ENCODE data around the gene CCDC126. TPM values are rescaled to one million over a fixed set of nuclear protein-coding genes. Genes with fewer than 3 reads are reported as not detected.
"Not testable (repeated sequence)": the region's sequence is repeated elsewhere in the genome, so short reads cannot be mapped to it uniquely, and the experiment has no call there.

CCDC126 gene
- total RNA-seq, 4 donors from 2014 or later, result 12.3 to 25.3 (median 15.8) TPM

- peak; percentile 41 to 89 for DNase-seq (ENCODE audit: low spot score in 2 of 2)
- intact Hi-C loops (cut with DNase I; ENCODE audit: low total_unique reads), result no loop called here
- peak overlapping the region; percentile 50 for H3K4me3 ChIP-seq (ENCODE audit: low read depth, poor library complexity, severe bottlenecking)
- WGBS, 2 donors, result 6 to 7% methylated on average over 26 to 39 of the region's 42 CpGs
- TF ChIP-seq CTCF (IDR thresholded peaks at IDR 0.05) (no peak), POLR2A (IDR thresholded peaks at IDR 0.05) (no peak)
Measured at GRCh38 chr7:23680414-23681405, 83.5 kb downstream of the CCDC126 start.

- DNase-seq (ENCODE audit: low spot score in 2 of 2); H3K4me3 ChIP-seq (ENCODE audit: low read depth, poor library complexity, severe bottlenecking); intact Hi-C loops (cut with DNase I; ENCODE audit: low total_unique reads): not testable (repeated sequence)
- 76 to 79% methylated on average over 6 of the region's 6 CpGs for WGBS, 2 donors
Measured at GRCh38 chr7:23684041-23684440, 86.9 kb downstream of the CCDC126 start.

GRCh38 chr7:23685731-23686130 is 88.5 kb downstream of the CCDC126 start:
- intact Hi-C loops (cut with DNase I; ENCODE audit: low total_unique reads), result no loop called here
- WGBS, 2 donors, result 29 to 46% methylated on average over 3 of the region's 3 CpGs

GRCh38 chr7:23687011-23687410 is 89.8 kb downstream of the CCDC126 start:
- no peak for TF ChIP-seq POLR2A (IDR thresholded peaks at IDR 0.05)
- no peak for TF ChIP-seq CTCF (IDR thresholded peaks at IDR 0.05)
- DNase-seq (ENCODE audit: low spot score in 2 of 2), result no peak
- no peak overlapping the region for H3K4me3 ChIP-seq (ENCODE audit: low read depth, poor library complexity, severe bottlenecking)
- intact Hi-C loops (cut with DNase I; ENCODE audit: low total_unique reads), result no loop called here
- 66 to 78% methylated on average over 2 of the region's 2 CpGs for WGBS, 2 donors

More at GRCh38 chr7:23685731-23686130, 88.5 kb downstream of the CCDC126 start:
- TF ChIP-seq CTCF (IDR thresholded peaks at IDR 0.05) (no peak), POLR2A (IDR thresholded peaks at IDR 0.05) (no peak)
- no peak for DNase-seq (ENCODE audit: low spot score in 2 of 2)
- H3K4me3 ChIP-seq (ENCODE audit: low read depth, poor library complexity, severe bottlenecking), result no peak overlapping the region

- TF ChIP-seq POLR2A (IDR thresholded peaks at IDR 0.05), result no peak
- no peak for TF ChIP-seq CTCF (IDR thresholded peaks at IDR 0.05)
- intact Hi-C loops (cut with DNase I; ENCODE audit: low total_unique reads), result no loop called here
- DNase-seq (ENCODE audit: low spot score in 2 of 2), result no peak
- 76 to 81% methylated on average over 4 of the region's 4 CpGs for WGBS, 2 donors
- H3K4me3 ChIP-seq (ENCODE audit: low read depth, poor library complexity, severe bottlenecking), result no peak overlapping the region
Measured at GRCh38 chr7:23689165-23689564, 92.0 kb downstream of the CCDC126 start.

GRCh38 chr7:23691320-23691719 is 94.1 kb downstream of the CCDC126 start:
- no peak for DNase-seq (ENCODE audit: low spot score in 2 of 2)
- intact Hi-C loops (cut with DNase I; ENCODE audit: low total_unique reads), result no loop called here
- TF ChIP-seq CTCF (IDR thresholded peaks at IDR 0.05) (no peak), POLR2A (IDR thresholded peaks at IDR 0.05) (no peak)
- WGBS, 2 donors, result 81 to 88% methylated on average over 4 of the region's 4 CpGs
- no peak overlapping the region for H3K4me3 ChIP-seq (ENCODE audit: low read depth, poor library complexity, severe bottlenecking)
